Fibroblast of gingiva (primary cell): Measurements from ENCODE around the gene MED29.

Source experiments
- DNase-seq: peaks from one replicate; pipeline ENCODE4 v3.0.0-alpha.2; 2011; ENCODE audit warnings: low read depth

Gene MED29

GRCh38 chr19:39390751-39391437, at the start of gene MED29, which contains the start of gene PAF1:
MED29 (plus strand) TSS chr19:39391378; CDS start chr19:39391423, 45 bp downstream.
PAF1 (minus strand) TSS chr19:39391106; CDS start chr19:39390864, 242 bp downstream.
- DNase-seq: peak; percentile 99

- DNase-seq: peak; percentile 99
These were observed 49.2 kb upstream of the MED29 start, which contains the start of gene SAMD4B for GRCh38 chr19:39341719-39342604. SAMD4B (plus strand) TSS chr19:39342421; CDS start chr19:39356894, 14,473 bp downstream.

- no peak for DNase-seq
These were observed 48.4 kb upstream of the MED29 start for GRCh38 chr19:39342647-39343305.

GRCh38 chr19:39345956-39346355, 45.2 kb upstream of the MED29 start:
- no peak for DNase-seq

- no peak for DNase-seq
These were observed 43.6 kb upstream of the MED29 start for GRCh38 chr19:39347332-39348164.

- DNase-seq: no peak
These were observed 41.9 kb upstream of the MED29 start for GRCh38 chr19:39349326-39349725.

- no peak for DNase-seq
These were observed 41.0 kb upstream of the MED29 start for GRCh38 chr19:39350156-39350555.

- peak; percentile 30 for DNase-seq
These were observed 39.6 kb upstream of the MED29 start for GRCh38 chr19:39351537-39352064.

GRCh38 chr19:39352381-39353255, 38.6 kb upstream of the MED29 start:
- DNase-seq: peak; percentile 18

- no peak for DNase-seq
These were observed 35.9 kb upstream of the MED29 start for GRCh38 chr19:39355253-39355652.

- DNase-seq: no peak
These were observed 35.1 kb upstream of the MED29 start for GRCh38 chr19:39356073-39356472.

GRCh38 chr19:39356647-39357046, 34.5 kb upstream of the MED29 start:
- no peak for DNase-seq

- no peak for DNase-seq
These were observed 32.2 kb upstream of the MED29 start for GRCh38 chr19:39359026-39359425.

- DNase-seq: no peak
These were observed 30.6 kb upstream of the MED29 start for GRCh38 chr19:39360599-39360998.

GRCh38 chr19:39362682-39363657, 28.2 kb upstream of the MED29 start:
- DNase-seq: peak; percentile 19

- peak; percentile 62 for DNase-seq
These were observed 27.2 kb upstream of the MED29 start for GRCh38 chr19:39363901-39364457.

GRCh38 chr19:39365531-39365930, 25.6 kb upstream of the MED29 start:
- DNase-seq: no peak

GRCh38 chr19:39369200-39369599, 22.0 kb upstream of the MED29 start:
- DNase-seq: no peak

- DNase-seq: no peak
These were observed 20.4 kb upstream of the MED29 start for GRCh38 chr19:39370735-39371134.
